Inflammatory macrophage treated with lipopolysaccharide for 4 hours (primary cell): Measurements from ENCODE around the gene DNAJB4.
"Not testable (repeated sequence)": the region's sequence is repeated elsewhere in the genome, so short reads cannot be mapped to it uniquely, and the experiment has no call there.

Source experiments
- DNase-seq: peaks from one replicate; pipeline ENCODE4 v3.0.0-alpha.2; 2020

The DNAJB4 gene

DNA sequence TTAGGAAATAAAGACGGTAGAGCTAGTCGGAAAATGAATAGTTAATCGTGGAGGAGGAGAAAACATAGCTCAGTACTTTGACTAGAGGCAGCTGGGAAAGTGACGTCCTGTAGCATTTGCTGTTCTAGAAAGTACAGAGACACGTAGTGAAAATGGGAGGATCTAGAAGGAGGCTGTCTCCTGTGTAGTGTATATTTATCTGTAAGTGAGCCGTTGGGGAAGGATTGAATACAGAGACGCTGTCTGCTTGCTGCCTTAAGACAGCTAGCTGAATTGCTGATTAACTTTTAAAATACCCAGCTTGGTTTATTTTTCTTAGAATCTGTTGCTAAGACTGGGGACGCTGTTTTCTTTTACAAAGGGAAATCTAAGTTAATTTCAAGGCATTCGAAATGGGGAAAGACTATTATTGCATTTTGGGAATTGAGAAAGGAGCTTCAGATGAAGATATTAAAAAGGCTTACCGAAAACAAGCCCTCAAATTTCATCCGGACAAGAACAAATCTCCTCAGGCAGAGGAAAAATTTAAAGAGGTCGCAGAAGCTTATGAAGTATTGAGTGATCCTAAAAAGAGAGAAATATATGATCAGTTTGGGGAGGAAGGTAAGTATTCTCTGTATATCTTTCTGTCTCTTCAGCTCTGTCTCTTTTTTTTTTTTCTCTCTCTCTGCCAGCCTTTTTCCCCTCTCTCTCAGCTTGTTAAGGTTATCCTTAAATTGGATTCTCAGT, at the start of gene DNAJB4:
DNAJB4 (plus strand) TSS at position 221 of the 729 bp plus-strand sequence; CDS start at position 393, 172 bp downstream.
- peak; percentile 98 for DNase-seq

DNA sequence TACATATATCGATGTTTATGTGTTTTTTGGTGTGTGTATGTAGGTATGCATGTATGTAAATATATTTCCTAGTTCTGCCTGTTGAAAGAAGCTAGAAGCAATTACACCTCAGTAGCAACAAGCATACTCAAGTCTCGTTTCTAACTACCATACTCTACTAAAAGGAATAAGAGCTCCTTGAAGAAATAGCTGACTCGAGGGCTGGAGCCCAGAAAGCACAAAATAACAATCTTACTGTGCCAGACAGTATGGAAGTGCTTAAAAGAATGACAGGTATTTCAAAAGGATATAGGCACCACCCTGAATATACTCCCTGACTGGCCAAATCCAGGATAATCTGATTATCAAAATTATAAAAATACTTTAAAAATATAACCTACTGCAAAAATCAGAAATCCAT, 49.0 kb upstream of the DNAJB4 start:
- DNase-seq: no peak

DNA sequence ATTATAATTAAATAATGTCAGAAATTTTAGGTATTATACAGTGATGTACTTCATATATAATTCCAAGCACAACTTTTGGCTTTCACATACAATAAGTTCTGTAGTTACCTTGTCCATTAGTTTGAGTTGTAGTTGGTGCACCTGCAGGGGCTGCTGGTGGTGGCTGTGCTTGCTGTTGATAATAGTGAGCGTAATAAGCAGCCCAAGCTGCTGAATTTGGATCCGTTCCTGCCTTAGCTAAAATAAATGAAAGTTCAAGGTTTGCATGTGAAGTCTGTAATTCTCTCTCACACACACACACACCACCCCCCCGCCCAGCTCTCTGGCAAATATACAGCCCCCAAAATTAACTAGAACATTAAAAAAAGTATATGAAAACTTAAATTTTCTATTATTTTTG, 48.3 kb upstream of the DNAJB4 start:
- no peak for DNase-seq

DNA sequence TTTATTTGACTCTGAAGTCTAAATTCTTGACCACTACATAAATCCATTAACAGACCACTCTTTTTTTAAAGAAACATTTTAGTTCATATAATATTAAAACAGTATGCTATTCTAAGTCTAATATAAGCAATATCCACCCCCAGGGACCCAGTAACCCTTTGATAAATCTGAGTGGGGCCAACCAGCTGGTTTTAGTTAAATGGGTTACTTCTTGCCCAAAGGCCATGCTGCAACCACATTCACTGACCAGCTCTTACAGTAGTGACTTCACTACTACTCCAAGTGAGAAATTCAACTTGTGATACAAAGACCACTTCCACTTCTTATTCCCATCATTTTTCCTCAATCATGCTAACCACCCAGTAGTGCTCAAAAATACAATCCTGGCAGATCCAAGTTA, 46.3 kb upstream of the DNAJB4 start:
- DNase-seq: no peak

DNA sequence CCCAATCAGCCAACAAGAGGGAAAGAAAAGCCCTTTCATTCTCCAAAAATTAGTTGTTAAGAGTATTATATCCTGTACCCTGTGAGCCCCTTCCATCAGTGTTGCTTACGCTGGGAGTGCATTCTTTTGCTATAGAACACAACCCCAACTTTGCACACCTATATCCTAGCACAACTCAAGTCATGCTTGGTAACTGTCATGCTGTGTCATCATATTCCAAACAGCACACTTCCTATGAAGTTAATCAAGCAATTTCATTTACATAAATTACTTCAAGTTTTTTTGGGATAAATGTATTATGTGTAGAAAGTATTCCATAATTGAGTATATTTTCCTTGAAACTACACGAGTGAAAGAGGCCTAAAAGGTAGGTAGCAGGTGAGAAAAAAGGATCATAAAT, 45.9 kb upstream of the DNAJB4 start:
- DNase-seq: no peak

DNA sequence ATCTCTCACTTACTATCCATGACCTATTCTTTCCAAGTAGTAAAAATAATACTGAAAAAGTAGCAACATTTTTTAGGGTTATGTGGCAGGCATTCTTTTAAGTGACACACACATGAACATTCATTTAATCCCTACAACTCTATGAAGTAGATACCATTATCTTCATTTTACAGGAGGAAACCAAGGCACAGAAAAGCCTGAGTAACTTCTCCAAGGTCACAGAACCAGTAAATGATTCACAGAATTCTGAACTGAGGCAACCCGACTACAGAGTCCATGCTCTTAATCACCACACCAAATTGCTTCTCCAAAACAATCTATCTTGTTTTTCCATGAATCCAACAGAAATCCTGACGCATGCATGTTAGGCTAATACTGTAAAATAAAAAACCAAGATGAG, 43.3 kb upstream of the DNAJB4 start:
- DNase-seq: no peak

DNA sequence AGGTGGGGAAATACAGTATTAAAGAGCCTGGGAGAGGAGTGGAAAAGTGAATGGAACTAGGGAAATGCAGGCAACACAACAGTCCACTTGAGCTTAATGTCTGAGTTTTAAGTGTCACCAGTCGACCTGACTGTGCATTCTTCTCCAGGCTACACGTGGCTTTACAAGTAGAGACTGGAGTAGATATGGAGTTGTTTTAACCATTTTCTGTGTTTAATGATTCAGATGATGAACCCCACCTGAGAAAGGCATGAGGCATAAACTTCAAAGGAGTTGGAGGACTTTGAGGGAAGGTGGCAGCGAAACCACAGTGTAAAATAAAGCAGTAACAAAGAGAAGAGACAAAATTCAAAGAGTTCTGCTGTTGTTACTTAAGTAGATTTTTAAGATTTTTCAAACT, 38.4 kb upstream of the DNAJB4 start:
- DNase-seq: no peak

DNA sequence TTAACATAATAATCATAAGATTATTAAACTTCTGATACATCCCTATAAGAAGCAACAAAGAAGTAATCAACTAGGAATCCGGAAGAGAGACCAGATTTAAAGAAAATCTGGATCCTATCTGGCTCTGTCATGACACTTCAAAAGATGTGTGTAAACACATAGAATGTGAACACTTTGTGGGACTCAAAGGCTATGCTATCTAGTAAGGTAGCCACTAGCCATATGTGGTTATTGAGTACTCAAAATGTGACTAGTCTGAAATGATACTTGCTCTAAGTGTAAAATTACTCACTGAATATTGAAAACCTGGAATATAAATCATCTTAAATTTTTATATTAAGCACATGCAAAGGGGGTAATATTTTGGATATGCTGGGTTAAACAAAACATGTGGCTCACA, 34.5 kb upstream of the DNAJB4 start:
- no peak for DNase-seq

DNA sequence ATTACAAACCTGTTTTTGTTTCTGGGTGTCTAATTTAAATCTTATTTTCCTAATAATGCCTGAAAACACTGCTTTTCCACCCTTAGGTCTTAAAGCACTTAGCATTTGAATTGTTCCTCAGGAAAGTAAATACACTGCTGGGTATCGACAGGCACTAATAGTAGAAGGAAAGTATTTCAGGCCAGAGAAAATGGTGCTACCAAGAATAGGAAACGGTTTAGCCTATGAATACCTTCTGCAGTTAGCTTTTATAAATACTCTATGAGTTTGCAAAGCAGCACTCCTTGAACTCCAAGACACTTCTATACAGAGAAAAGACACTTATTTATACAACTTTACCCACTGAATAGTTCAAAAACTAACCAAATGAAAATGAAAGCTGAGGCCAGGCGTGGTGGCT, 32.7 kb upstream of the DNAJB4 start:
- no peak for DNase-seq

DNA sequence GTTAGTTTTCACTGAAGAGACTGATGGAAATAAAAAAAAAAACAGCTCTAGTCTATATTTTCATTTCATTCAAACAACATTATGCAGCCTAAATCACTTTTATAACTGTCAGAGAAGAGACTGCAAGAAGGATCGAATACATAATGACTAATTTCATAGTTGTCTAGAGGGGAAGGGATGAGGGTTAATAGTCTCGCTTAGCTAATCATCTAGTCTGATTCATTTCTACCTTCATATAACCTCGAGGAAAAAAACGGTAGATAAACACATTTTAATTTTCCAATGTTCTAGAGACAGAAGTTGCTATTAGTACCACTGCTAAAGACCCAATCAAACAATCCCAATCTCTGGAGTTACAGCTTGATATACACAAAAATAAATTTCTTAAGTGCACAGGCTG, 29.4 kb upstream of the DNAJB4 start:
- DNase-seq: no peak

DNA sequence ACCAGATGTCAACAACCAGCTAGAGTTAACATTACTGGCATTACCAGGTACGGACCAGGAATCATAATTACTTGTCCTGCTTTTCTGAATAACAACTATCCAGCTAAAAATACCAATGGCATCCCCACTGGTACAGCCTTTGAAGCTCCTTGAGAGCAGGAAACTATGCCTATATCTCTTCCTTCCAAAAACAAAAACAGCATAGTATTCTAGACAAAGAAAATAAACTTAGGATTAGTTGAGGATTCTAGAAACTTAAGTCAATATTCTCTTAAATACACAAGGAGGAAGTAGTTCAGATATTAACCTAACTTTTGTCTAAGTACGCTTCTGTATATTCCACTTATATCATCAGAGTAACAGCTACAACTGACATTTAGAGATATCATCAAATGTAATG, 28.8 kb upstream of the DNAJB4 start:
- no peak for DNase-seq

DNA sequence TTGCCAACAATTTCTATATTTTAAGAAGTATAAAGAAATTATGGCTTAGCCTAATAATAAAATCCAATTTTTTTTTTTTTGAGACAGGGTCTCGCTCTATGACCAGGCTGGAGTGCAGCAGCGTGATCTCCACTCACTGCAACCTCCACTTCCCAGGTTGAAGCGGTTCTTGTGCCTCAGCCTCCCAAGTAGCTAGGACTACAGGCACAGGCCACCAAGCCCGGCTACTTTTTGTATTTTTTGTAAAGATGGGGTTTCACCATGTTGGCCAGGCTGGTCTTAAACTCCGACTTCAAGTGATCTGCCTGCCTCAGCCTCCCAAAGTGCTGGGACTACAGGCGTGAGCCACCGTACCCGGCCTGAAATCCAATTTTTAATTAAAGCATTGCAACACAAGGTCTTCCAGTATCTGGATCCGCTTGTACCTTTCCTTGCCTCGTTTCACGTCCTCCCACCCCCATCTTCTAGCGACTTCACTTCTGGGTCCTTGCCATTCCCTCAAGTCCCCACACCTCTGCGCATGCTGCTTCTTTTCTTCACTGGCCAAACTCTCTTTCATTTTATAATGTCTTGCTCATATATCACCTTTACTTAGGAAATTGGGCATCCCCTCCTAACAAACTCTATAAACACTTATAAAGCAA, 28.2 kb upstream of the DNAJB4 start:
- DNase-seq: no peak

DNA sequence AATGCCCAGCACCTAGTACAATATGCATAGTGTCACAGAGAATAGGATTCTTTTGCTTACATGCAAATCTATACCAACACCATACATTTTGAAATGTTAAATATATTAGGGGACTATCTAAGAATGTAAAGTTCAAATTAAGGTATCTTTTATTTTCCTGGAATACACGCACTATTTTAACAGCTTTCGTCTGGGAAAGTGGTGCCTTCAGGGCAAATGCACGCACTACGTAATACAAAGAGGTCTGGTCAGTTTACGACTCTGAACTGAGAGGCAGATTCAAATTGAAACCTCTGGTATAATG, 26.8 kb upstream of the DNAJB4 start:
- DNase-seq: no peak

DNA sequence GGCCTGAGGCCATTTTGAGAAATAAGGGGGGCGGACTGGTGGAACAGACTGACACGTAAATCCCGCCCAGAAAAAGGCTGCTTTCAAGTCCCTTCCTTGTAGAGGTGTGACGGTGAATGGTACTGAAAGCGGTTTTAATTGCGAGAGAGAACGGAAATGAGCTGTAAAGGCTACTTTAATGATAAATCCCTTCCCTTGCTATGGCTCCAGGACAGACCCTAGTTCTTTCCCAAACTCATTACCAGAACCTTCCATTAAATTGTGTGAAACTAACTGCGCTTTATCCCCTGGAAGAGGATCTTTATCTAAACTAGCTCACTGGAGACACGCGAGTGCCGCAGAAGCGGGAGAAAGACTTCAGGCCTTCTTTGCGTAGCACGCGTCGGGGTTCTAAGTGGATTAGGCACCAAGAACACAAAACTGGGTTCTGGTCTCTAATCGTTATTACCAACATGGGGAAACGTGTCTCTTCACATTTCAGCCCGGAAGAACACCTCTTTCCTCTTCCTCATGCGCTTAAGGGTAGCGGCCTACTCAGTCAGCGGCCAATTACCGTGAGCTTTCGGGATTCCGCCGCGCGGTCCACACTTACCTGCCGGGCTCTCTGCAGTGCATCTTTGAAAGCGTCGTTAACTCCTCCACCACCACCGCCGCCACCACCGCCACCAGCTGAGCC, 26.3 kb upstream of the DNAJB4 start:
- DNase-seq: peak; percentile 94

DNA sequence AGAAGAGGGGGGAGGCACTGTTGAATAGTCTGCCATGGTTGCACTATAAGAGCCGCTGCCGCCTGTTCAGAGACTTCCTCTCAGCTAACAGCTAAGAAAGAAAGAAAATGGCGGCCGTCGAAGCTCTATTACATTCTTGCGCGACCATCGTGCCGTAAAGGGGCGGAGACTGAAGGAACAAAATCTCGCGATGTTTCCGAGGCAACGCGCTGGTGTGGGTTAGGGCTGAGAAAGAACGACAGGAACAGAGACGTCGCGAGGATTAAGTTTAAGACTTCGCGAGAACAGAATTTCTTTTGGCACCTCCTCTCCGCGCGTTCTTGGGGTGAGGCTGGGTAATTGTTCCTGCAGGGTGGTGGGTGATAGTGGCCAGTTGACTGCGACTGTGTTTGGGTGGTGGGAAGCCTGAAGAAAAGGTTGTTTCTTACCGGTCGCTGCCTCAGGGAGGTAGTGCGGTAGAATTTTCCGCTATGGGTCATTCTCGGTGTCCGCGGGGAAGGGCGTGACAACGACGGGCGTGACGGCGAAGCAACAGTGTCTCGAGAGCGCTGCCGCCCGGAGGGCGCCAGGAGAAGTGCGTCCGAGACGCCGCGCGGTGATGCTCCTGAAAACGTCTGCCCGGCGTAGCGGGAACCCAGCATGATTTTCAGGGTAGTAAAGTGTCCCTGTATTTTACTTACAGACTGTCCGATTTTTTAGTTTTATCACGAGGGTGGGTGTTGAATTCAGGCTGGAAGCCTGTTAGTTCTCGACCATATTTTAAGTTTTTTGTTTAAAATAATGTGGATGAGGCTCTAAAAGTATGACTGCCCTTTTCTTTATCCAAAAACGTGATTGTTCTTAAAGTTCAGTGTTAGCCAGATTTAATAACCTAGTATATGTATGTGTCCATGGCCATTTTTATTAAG, 25.5 kb upstream of the DNAJB4 start, which contains the start of gene FUBP1:
FUBP1 (minus strand) TSS at position 104 of the 908 bp plus-strand sequence; CDS start at position 36, 68 bp downstream.
- peak; percentile 99 for DNase-seq

DNA sequence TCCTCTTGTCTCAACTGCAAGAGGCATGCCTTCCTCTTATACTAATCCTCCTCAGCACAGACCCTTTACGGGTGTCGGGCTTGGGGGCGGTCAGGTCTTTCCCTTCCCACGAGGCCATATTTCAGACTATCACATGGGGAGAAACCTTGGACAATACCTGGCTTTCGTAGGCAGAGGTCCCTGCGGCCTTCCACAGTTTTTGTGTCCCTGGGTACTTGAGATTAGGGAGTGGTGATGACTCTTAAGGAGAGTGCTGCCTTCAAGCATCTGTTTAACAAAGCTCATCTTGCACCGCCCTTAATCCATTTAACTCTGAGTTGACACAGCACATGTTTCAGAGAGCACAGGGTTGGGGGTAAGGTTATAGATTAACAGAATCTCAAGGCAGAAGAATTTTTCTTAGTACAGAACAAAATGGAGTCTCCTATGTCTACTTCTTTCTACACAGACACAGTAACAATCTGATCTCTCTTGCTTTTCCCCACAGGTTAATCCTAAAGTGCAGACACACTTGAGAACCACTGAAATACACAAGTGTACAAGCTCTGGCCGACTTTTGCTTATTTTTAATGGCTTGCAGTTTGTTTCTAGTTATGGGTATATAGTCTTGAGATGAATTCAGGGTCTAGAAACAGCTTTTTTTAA, 21.3 kb upstream of the DNAJB4 start:
- not testable (repeated sequence) for DNase-seq

DNA sequence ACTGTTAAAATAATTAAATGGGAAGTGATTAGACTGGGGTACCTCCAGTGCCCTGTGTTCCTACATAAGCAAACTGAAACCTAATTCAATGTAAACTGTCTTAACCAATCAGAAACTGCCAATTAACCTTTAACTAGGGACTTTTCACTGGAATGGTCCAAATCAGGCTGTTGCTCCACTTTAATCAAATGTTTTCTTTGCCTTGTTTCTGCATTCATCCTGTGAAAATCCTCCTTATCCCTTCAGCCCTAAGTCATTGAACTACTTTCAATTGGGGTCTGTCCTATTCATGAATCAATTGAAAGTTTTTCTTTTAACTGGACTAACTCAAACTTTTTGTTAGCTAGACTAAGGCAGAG, 20.8 kb upstream of the DNAJB4 start:
- DNase-seq: no peak

DNA sequence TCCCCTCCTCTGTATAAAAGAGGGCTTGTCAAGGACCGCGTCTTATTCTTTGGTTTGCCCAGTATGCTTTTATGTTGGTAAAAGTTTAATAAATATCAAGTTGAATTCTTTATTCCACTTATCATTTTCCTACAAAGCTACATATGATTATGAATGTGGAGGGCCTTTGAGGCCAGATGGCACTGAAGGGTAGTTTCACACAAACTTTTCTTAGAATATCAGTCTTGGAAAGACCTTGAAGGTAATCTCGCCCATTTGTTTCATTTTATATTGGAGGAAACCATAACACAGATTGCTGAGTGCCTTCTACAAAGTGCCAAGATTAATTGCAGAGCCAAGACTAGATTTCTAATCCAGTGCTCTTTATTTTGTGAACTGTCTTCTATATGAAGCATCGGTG, 20.1 kb upstream of the DNAJB4 start:
- no peak for DNase-seq

DNA sequence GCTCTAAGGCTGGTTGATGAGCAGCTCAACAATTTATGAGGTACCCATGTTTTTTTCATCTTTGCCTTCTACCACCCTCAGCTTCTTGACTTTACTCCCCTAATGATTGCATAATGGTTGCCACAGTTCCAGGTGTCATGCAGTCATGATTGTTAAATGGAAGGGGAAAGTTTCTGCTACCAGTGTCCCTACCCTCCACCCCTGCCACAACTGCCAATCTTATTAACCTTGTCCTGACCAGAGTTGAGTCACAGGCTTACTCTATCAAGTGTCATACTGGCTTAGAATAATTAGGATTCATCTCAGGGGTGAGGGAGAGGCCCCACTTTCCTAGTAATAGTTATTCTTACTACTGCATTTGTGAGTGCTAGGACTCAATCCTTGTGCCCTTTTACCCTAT, 17.9 kb upstream of the DNAJB4 start:
- no peak for DNase-seq

DNA sequence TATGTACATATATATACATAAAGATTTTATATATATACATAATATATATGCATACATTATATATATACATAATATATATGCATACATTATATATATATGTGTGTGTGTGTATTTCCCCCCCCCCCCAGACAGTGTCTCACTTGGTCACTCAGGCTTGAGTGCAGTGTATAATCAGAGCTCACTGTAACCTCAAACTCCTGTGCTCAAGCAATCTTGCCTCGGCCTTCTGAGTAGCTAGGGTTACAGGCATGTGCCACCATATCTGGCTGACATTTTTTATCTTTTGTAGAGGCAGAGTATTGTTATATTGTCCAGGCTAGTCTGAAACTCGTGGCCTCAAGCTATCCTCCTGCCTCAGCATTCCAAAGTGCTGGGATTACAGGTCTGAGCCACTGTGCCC, 16.8 kb upstream of the DNAJB4 start:
- DNase-seq: no peak

DNA sequence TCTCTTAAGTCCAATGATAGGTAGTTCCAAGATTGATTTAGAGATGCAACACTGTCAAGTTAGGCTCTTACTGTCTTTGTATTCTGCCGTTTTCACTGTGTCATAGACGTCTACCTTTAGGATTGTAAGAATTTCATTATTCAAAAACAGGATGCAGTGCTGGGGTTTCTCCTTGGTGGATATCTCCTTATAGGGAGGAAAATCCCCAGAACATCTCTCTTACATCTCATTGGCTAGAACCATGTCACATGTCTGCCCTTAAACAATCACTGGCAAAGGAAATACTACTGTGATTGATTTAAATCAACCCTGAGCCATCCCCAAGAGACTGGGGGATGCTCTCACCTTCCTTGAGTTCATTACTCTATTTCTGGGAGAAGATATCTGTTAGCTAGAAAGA, 15.0 kb upstream of the DNAJB4 start:
- DNase-seq: no peak

DNA sequence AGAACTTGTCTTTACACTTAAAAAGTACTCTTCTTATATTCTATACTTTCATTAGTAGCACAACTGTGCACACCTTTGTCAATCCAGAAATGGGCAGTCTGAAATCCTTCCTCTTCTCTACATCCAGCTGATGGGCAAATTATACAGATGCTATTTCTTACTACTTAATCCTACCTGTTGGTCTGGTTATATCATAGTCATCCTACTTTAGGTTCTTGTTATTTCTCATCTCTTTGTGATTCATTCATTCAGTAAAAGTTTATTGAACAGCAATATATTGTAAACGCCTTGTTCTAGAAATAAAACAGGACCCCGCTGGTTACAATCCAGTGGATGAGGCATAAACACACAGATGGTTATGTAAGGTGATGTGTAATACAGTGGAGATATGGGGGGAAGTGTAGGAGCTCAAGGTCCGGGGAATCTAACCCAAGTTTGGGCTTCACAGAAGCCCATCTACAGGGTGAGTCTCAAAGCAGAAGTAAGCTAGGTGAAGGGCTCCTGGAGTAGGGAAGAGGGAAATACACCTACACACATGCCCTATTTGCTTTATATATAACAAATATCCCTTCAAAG, 14.0 kb upstream of the DNAJB4 start:
- DNase-seq: no peak
